NCI-H1694 (cell line): ENCODE data around the gene SYT14.

Experiments
- DNase-seq: peaks from one replicate; lab custom pipeline; 2025; lab: John Stamatoyannopoulos, UW

The SYT14 gene

GRCh38 chr1:210201681-210202080 is 263.7 kb downstream of the SYT14 start:
- DNase-seq: no peak

- no peak for DNase-seq
Observed at GRCh38 chr1:210207597-210208450, 269.8 kb downstream of the SYT14 start.

- no peak for DNase-seq
Observed at GRCh38 chr1:210213335-210213734, 275.3 kb downstream of the SYT14 start.

GRCh38 chr1:210214573-210215409 is 276.8 kb downstream of the SYT14 start:
- DNase-seq: no peak

GRCh38 chr1:210217482-210217881 is 279.5 kb downstream of the SYT14 start:
- no peak for DNase-seq

GRCh38 chr1:210218047-210218446 is 280.0 kb downstream of the SYT14 start:
- no peak for DNase-seq
